ENCODE measurements around the gene CUL1. TPM values are rescaled to one million over a fixed set of nuclear protein-coding genes. Genes with fewer than 3 reads are reported as not detected.

CUL1 gene
- total RNA-seq, 2 donors from 2014 or later = 35.0 to 42.1 TPM

DNA sequence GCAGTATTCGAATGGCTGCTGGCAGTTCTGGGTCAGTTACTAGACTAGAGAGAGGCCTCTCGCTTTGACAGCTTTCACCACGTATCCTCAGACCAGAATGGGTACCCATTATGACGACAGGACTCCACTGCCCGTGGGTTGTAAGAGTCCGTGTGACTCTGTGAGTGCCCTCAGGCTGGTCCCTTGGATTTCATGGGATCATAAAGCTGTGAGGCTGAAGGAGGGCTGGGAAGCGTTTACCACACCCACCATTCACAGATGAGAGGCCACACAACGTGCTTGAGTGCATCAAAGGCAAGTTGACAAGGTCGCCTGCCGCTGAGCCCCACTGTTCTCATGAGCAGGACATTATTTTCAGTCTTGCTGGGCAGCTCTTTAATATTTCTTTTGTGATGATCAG, 98.1 kb downstream of the CUL1 start:
- no peaks in the 10 kb centered on the region for H3K27me3 ChIP-seq (ENCODE audit: control insufficient read depth, insufficient read depth, low read length, poor library complexity, severe bottlenecking)
- H3K27ac ChIP-seq (ENCODE audit: low read depth, low read length) = no peak overlapping the region
- no peak overlapping the region for H3K9ac ChIP-seq (ENCODE audit: extremely low read depth, low read length, poor library complexity, severe bottlenecking)
- TF ChIP-seq, protein P1, sequence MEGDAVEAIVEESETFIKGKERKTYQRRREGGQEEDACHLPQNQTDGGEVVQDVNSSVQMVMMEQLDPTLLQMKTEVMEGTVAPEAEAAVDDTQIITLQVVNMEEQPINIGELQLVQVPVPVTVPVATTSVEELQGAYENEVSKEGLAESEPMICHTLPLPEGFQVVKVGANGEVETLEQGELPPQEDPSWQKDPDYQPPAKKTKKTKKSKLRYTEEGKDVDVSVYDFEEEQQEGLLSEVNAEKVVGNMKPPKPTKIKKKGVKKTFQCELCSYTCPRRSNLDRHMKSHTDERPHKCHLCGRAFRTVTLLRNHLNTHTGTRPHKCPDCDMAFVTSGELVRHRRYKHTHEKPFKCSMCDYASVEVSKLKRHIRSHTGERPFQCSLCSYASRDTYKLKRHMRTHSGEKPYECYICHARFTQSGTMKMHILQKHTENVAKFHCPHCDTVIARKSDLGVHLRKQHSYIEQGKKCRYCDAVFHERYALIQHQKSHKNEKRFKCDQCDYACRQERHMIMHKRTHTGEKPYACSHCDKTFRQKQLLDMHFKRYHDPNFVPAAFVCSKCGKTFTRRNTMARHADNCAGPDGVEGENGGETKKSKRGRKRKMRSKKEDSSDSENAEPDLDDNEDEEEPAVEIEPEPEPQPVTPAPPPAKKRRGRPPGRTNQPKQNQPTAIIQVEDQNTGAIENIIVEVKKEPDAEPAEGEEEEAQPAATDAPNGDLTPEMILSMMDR (conservative IDR thresholded peaks at IDR 0.05) = no peak
- no peak overlapping the region for H3K4me3 ChIP-seq (ENCODE audit: low read length)
- Mint-ChIP-seq H3K27ac (no peak overlapping the region), H3K9me3 (peaks cover 6% of the 10 kb centered on the region), H3K27me3 (ENCODE audit: insufficient read depth) (no peaks in the 10 kb centered on the region), H3K4me3 (no peak overlapping the region), H3K36me3 (ENCODE audit: low read depth) (peaks cover 87% of the 10 kb centered on the region), H3K4me1 (peaks cover 2% of the 10 kb centered on the region)
- no peaks in the 10 kb centered on the region for H3K4me1 ChIP-seq (ENCODE audit: control insufficient read depth, insufficient read depth, low read length)
- 92 to 95% methylated on average over 9 to 10 of the region's 10 CpGs for WGBS, 2 experiments (ENCODE audit: insufficient coverage in 1 of 2, insufficient read length in 1 of 2)
- no peak for DNase-seq
- H3K36me3 ChIP-seq (ENCODE audit: control insufficient read depth, insufficient read depth, low read length) = peaks cover 80% of the 10 kb centered on the region
- H3K9me3 ChIP-seq (ENCODE audit: control insufficient read depth, low read length) = peaks cover 9% of the 10 kb centered on the region

DNA sequence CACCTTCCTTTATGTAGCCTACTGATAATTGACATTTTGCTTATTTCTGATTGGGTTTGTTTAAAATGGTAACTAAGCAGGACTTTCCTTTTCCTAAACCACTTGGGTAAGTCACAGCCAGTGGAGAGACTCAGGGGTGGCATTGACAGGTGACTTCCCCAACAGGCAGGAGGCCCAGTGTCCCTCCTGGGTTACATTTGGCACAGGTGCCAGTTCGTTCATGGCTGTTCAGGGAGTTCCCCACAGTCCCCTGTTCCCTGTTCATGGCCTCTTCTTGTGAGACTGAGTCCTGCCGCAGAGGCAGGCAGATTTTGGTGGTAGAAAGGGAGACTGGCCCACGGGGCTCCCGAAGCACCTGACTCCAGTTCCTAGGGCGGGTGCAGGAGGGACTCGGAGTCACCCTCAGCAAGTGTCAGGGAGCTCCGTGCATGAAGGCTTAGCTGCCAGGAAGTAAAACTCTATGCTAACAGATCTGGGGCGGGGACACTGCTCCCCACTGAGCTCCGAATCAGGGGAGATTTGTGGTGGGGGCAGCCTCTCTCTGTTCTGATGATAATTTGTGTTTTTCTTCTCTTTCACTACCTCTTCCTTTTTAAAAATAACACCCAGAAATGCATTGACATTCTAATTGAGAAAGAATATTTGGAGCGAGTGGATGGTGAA, 101.3 kb downstream of the CUL1 start:
- Histone ChIP-seq H3K27ac (ENCODE audit: low read depth, low read length) (no peak overlapping the region), H3K27me3 (ENCODE audit: control insufficient read depth, insufficient read depth, low read length, poor library complexity, severe bottlenecking) (no peaks in the 10 kb centered on the region), H3K36me3 (ENCODE audit: control insufficient read depth, insufficient read depth, low read length) (peaks cover 52% of the 10 kb centered on the region), H3K4me3 (ENCODE audit: low read length) (no peak overlapping the region), H3K9ac (ENCODE audit: extremely low read depth, low read length, poor library complexity, severe bottlenecking) (no peak overlapping the region), H3K4me1 (ENCODE audit: control insufficient read depth, insufficient read depth, low read length) (no peaks in the 10 kb centered on the region), H3K9me3 (ENCODE audit: control insufficient read depth, low read length) (no peaks in the 10 kb centered on the region)
- H3K36me3 Mint-ChIP-seq (ENCODE audit: low read depth) = peaks cover 73% of the 10 kb centered on the region
- peaks cover 2% of the 10 kb centered on the region for H3K4me1 Mint-ChIP-seq
- peaks cover 4% of the 10 kb centered on the region for H3K9me3 Mint-ChIP-seq
- H3K27ac Mint-ChIP-seq = peak overlapping the region; percentile 32
- 74 to 84% methylated on average over 7 to 10 of the region's 10 CpGs for WGBS, 2 experiments (ENCODE audit: insufficient coverage in 1 of 2, insufficient read length in 1 of 2)
- DNase-seq = no peak
- TF ChIP-seq, protein P1 (conservative IDR thresholded peaks at IDR 0.05) = no peak
- H3K27me3 Mint-ChIP-seq (ENCODE audit: insufficient read depth) = no peaks in the 10 kb centered on the region
- no peak overlapping the region for H3K4me3 Mint-ChIP-seq

DNA sequence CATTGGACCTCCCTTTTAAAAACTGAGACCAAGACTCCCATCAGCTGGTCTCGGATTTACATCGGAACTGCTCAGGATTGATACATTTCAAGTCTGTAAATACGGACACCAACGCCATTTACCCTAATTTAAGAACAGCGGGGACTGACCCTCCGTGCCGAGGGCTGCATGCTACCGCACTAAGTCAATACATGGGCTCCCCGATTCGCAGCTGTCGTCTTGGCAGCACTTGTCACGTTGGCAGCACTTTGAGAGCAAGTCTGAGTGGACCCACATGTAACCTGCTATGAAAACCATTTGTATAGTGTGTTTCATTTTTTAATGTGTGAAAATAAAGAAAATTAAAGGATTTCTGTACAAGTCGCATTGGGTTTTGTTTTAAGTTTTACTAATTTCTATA, 102.0 kb downstream of the CUL1 start:
- 92 to 96% methylated on average over 11 to 13 of the region's 13 CpGs for WGBS, 2 experiments (ENCODE audit: insufficient coverage in 1 of 2, insufficient read length in 1 of 2)
- DNase-seq = no peak
- H3K27ac Mint-ChIP-seq = no peak overlapping the region
- TF ChIP-seq, protein P1 (conservative IDR thresholded peaks at IDR 0.05) = no peak
- peaks cover 2% of the 10 kb centered on the region for H3K4me1 Mint-ChIP-seq
- no peak overlapping the region for H3K4me3 Mint-ChIP-seq
- peaks cover 70% of the 10 kb centered on the region for H3K36me3 Mint-ChIP-seq (ENCODE audit: low read depth)
- Histone ChIP-seq H3K9me3 (ENCODE audit: control insufficient read depth, low read length) (no peaks in the 10 kb centered on the region), H3K36me3 (ENCODE audit: control insufficient read depth, insufficient read depth, low read length) (peaks cover 51% of the 10 kb centered on the region), H3K4me1 (ENCODE audit: control insufficient read depth, insufficient read depth, low read length) (no peaks in the 10 kb centered on the region), H3K27me3 (ENCODE audit: control insufficient read depth, insufficient read depth, low read length, poor library complexity, severe bottlenecking) (no peaks in the 10 kb centered on the region), H3K9ac (ENCODE audit: extremely low read depth, low read length, poor library complexity, severe bottlenecking) (no peak overlapping the region), H3K4me3 (ENCODE audit: low read length) (no peak overlapping the region), H3K27ac (ENCODE audit: low read depth, low read length) (no peak overlapping the region)
- H3K27me3 Mint-ChIP-seq (ENCODE audit: insufficient read depth) = no peaks in the 10 kb centered on the region
- H3K9me3 Mint-ChIP-seq = peaks cover 4% of the 10 kb centered on the region
